Stimulated activated CD8-positive, alpha-beta memory T cell treated with anti-CD3 and anti-CD28 coated beads, Interleukin-12 subunit alpha, Interleukin-12 subunit beta, amount 100 ng/mL, for 4 hours (primary cell): ENCODE results near the gene FAM89B.

ENCODE experiments used
- DNase-seq: peaks from one replicate; pipeline ENCODE4 v3.0.0-alpha.2; 2020; ENCODE audit warnings: low read depth

The FAM89B gene

GRCh38 chr11:65538915-65539743 is 33.2 kb upstream of the FAM89B start:
- DNase-seq: no peak

- no peak for DNase-seq
Observed at GRCh38 chr11:65539744-65540289, 32.5 kb upstream of the FAM89B start.

- DNase-seq: peak; percentile 75
Observed at GRCh38 chr11:65540290-65541092, 31.8 kb upstream of the FAM89B start.

GRCh38 chr11:65541093-65541982 is 31.0 kb upstream of the FAM89B start:
- no peak for DNase-seq

GRCh38 chr11:65542738-65543390 is 29.5 kb upstream of the FAM89B start:
- DNase-seq: no peak

GRCh38 chr11:65545853-65546216 is 26.5 kb upstream of the FAM89B start:
- DNase-seq: no peak

GRCh38 chr11:65546217-65546958 is 25.9 kb upstream of the FAM89B start:
- DNase-seq: peak; percentile 98

- DNase-seq: no peak
Observed at GRCh38 chr11:65547446-65548125, 24.8 kb upstream of the FAM89B start.

GRCh38 chr11:65548395-65548794 is 23.9 kb upstream of the FAM89B start:
- DNase-seq: no peak

- no peak for DNase-seq
Observed at GRCh38 chr11:65549096-65549495, 23.2 kb upstream of the FAM89B start.

- no peak for DNase-seq
Observed at GRCh38 chr11:65551572-65552387, 20.6 kb upstream of the FAM89B start.

- no peak for DNase-seq
Observed at GRCh38 chr11:65552388-65552951, 19.9 kb upstream of the FAM89B start.

- DNase-seq: no peak
Observed at GRCh38 chr11:65553301-65554001, 18.9 kb upstream of the FAM89B start.

- DNase-seq: no peak
Observed at GRCh38 chr11:65554057-65554818, 18.1 kb upstream of the FAM89B start.

- DNase-seq: no peak
Observed at GRCh38 chr11:65554842-65555430, 17.4 kb upstream of the FAM89B start.

GRCh38 chr11:65555693-65556231 is 16.6 kb upstream of the FAM89B start:
- no peak for DNase-seq
